Fibroblast of skin of right biceps (primary cell): ENCODE measurements around the gene FIGN.

Source experiments
- DNase-seq: peaks from one replicate; pipeline ENCODE4 v3.0.0-alpha.2; 2013

FIGN gene

DNA sequence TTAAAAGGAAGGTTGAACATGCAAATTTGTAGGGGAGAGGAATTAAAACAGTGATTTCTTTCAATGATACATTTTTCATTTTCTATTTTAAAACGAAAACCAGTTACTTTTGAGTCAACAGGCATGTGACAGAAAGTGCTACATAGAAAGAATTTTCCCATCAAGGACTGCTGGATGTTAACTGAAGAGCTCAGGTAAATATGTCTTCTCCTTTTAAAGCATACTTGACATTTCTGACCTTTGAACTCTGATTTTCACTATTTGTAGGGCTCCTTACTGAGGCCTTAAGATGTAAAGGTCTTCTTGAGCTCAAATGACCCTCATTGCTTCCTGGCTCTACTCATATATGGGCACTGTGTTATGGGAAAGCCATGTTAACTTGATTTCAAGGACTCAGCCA is 32.4 kb downstream of the FIGN start:
- no peak for DNase-seq

DNA sequence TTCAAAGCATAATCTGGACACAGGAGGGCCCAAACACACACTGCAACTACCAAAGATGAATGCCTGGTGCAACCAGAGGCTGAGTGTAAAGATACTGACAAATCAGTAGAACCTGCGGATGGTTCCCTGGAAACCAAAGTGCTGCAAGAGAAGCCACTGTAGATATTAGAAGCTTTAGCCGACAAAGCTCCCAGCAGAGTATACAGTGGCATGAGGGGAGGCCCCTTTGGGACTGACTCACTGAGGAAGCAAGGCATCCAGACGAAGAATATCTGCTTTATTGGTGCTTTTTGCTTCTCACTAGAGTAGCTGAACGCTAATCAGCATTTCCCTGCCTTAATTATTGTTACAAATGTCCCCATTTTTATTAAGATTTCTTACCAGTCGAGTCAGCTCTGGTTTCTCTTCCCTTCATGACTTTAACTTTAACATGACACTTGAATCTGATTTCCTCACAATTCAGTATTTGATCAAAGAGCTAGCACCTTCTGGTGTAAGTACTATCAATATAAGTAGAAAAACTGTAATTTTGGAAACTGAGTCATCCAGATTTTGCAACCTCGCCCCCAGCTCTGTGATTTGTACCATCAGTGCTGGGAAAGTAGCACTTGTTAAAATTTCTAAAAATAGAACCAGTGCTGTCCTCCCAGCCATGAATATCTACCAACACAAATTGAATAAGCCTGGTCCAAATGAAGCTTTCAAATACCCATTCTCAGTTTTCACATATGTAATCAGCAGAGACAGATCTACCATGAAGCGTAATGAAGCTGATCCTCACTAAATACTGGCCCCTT is 34.2 kb downstream of the FIGN start:
- DNase-seq: no peak

DNA sequence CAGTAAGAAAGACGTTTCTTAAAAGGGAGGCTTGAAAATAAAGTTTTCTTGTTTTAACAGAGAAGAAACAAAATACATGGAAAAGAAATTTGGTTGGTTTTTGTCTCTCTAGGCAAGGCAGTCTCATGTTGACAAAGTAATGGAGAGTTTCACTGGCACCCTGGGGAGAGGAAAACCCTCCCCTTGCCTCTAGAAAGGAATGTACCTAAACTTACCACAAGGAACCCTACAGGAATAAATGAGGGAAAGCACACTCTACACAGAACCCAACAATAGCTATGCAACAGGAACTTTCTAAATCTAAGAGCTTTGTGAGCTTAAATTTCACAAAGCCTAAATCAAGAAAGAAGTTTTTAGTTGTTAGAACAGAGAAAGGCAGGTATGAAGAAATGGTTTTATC is 37.0 kb downstream of the FIGN start:
- peak; percentile 17 for DNase-seq

DNA sequence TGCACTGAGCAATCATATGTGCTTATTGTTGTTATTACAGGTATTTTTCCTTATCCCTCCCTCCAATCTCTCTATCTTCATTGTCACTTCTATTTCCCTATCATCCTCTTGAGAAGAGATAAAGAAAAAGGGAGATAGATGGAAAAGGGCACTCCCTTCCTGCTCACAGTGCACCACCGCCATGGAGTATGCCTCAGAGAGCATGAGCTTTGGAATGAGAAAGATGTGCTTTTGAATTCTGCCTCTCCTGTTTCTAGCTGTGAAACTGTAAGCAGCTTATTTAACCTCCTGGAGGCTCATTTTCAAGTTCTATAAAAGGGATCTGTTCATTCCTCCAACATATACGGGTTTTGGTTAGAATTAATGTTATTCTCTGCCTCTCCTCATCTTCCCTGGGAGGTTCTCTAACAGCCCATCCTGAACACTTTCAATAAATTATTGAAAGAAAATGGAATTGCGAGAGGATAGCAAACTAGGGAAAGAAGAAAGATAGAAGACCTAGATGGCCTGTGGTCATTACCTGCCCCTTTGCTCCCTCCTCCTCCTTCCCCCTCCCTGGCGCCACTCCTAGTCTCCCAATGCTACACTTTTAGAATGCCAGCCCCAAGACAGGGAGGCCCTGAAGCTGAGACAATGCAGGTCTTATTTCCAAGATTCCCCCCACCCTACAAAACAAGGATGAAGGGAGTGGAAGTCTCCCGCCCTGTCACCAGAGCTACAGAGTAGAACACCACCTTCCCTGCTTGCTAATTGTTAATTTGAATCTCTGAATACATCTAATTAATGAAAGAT is 37.8 kb downstream of the FIGN start:
- DNase-seq: no peak

DNA sequence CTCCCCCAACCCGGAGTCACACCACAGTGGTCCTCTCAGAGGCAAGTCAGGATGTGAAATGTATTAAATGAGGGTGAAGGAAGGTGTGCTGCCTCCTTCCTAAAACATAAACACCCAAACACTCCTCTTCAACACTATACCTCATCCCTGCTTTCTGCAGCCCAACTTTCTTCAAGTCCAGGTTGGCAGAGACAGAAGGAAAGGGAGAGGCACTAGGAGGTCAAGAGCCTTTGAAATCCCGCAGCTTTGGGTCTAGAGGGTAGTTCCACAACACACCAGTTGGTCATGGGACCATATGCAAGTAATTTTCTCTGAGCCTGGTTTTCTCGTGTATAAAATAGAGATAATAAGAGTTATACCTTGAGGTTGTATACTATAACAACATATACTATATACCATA is 38.4 kb downstream of the FIGN start:
- DNase-seq: no peak

- DNase-seq: no peak
Measured at GRCh38 chr2:163693484-163693883, 42.3 kb downstream of the FIGN start.

- DNase-seq: no peak
Measured at GRCh38 chr2:163692611-163693482, 43.0 kb downstream of the FIGN start.

DNA sequence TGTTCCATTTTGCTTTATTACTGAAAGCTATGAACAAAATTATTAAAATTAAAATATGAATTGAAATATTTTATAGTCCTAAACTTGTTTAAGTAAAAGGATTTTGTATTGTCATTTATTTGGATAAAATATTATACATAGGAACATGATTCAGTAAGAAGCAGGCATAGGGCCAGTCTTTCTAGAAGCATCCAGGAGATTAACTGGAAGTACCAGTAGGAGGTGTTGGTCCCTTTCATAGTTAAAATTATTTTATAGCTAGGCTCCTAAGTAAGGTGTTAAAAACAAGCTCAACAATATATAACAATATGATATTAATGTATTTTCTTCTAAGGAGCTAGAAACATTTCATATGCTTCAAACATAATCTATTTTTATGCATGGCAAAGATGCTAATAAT is 43.7 kb downstream of the FIGN start:
- DNase-seq: no peak

GRCh38 chr2:163690896-163691295 is 44.9 kb downstream of the FIGN start:
- no peak for DNase-seq

DNA sequence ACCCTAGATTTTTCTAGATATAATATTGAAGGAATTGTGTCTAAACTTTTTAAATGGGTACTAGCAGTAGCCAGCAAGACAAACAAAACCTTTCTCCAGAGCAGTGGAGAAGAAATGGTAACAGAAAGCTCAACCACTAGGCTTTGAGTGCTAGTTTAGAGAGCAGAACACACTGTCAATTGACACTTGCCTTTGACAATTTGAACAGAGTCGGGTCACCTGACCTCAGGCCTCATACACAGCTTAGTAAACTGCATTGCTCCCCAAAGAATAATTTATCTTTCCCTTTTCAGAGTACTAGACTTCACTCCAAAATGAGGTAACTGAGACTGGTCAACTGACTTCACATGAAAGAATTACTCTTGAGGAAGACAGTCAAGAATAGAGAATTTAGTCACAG is 48.6 kb downstream of the FIGN start:
- DNase-seq: no peak

DNA sequence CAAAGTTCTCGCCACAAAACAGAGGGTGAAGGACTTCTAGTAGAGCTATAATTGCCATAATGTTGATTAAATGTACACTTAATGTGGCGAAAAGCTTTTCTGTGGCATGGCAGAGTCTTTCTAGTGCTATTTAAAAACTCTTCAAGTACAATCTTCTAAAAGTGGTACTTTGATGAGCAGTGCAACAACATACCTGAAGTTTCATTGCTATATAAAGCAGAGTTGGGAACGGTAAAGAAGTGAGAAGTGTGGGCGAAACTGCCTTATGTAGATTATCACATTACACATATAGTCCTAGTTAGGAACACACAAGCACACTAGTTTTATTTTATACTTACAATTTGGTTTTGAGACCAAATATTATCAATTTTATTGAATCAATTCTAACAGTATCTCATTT is 49.5 kb downstream of the FIGN start:
- DNase-seq: no peak

DNA sequence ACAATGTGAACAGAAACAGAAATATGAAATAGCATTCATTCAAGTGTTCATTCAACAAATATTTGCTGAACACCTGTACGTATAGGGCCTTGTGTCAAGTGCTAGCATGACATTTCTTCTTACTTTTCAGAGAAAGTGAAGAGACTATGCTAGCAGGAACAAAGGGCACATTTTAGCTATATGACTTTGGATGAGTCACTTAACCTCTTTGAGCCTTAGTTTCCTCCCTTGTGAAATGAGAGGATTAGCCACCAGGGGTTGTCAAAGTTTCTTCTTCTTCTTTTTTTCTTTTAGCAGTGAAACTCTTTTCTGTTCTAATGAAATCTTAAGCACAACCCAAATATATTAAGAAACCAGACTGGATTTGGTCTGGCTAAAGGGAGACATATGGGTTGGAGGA is 53.1 kb downstream of the FIGN start:
- peak; percentile 24 for DNase-seq

DNA sequence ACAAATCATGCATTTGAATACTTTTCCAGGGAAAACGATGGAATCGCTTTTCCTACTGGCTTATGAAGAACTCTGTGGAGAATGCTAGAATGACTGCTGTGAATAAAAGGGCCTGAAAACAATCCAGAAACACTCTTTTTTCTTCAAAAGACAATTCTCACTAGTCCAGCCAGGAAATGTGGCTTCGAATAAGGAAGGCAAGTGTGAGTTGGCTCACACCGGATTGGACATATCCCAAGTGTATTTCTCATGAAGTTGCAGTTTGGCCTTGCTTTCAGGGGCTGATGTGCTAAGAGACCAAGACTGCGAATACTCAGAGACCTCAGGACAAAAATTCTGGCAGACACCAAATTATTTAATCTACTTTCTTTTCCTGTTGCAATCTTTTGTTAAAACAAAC is 54.1 kb downstream of the FIGN start:
- peak; percentile 18 for DNase-seq

DNA sequence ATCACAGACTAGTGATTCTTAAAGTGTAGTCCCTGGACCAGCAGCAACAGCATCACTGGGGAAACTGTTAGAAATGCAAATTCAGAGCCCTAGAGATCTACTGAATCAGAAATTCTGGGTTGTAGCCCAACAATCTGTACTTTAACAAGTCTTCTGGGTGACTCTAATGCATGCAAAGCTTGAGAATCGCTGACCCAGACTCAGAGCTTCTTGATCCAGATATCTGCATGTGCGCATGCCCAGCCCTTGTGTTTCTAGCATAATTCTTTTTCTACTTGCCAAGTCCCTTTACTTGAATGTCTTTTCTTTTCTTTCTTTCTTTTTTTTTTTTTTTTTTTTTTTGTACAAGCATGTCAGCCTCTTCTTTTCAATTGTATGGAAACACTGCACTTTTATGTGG is 60.4 kb downstream of the FIGN start:
- no peak for DNase-seq

DNA sequence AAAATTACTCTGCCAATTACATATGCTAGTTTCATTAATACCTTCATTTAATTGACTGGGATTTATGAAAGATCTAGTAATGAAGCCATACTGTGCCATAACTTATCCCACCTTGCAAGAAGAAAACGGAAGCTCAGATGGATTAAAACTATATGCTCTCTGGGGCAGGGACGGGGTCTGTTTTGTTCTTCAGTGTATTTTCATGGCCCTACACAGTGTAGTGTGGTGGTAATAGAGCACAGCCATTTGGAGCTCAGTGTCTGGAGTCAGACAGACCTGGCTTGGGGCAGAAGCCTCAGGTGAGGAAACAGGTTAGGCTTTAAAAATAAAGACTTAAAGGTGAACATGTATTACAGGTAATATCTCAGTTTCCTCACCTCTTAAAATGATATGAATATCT is 62.3 kb downstream of the FIGN start:
- no peak for DNase-seq

GRCh38 chr2:163670929-163671328 is 64.9 kb downstream of the FIGN start:
- DNase-seq: no peak

DNA sequence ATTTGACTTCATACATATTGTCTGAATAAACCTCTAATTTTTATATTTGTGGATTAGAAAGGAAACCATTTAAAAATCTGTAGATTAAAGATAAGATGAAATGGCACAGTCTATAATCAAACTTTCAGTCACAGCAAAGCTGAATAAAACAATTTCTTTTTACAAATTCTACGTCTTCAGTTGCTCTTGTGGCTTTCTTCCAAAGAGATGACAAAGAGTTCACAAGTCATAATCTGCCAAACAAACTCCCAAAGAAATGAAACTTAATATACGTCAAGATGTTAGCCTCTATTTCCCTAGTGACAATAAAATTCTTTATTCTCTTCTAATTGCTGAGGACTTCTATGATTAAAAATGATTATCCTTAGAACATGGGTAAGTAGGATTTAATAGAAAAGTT is 66.3 kb downstream of the FIGN start:
- DNase-seq: no peak

GRCh38 chr2:163667064-163667887 is 68.5 kb downstream of the FIGN start:
- peak; percentile 93 for DNase-seq

GRCh38 chr2:163665817-163666216 is 70.0 kb downstream of the FIGN start:
- peak; percentile 22 for DNase-seq

DNA sequence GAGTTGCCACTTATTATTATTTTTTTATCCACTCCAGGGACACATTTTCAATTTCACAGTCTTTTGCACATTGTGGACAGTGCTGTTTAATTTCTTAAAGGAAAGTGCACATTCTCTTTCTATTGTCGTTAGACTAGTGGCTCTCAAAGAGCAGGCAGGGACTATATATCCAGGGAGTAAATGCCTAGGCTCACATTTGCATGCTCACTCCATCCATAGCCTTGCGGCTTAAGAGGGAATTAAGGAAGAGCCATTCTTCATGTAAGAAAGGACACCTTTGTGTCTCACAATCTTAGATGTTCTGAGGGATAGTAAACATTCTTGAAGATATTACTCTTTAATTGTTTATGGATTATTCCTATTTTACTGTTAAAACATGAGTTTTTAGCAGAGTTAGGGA is 70.8 kb downstream of the FIGN start:
- no peak for DNase-seq

DNA sequence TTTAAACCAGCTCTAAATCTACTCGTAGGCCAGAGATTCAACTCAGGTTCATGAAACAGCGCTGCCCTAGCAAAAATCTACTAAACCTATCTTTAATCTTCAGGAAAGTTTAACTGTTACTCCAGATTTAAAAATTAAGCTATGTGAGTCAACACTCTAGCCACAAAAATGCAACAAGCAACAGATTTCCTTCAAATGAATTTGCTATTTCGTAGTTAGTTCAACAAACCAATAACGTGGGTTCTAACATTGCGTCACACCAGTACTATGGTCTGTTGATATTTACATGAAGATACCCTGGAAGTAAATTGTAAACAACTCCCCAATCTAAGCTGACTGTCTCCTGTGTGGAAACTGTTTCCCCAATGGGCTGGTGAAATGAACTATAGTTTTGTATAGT is 71.2 kb downstream of the FIGN start:
- peak; percentile 76 for DNase-seq

GRCh38 chr2:163662141-163662780 is 73.5 kb downstream of the FIGN start:
- peak; percentile 50 for DNase-seq
